ENCODE data around the gene ERBB4.
A peak's percentile ranks its signal among the peaks of the same experiment; 100 is the strongest.

Gene ERBB4

DNA sequence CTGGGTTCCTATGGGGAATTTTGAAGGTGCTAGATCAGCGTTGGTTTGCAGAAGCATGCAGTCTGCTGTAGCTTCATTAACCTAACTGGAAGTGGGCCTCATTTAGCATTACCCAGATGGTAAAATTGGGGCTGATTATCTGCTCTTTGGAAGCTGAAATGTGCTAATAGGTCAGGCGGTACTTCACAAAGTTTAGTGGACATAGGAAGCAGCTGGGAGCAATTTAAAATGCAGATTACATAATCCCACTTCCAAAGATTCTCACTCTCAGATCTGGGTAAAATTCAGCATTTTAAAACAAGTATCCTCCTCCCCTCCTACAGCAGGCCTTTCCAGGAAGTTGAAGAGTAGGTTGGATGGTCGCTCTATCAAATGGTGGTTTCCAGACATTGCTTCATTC is 1075.2 kb downstream of the ERBB4 start:
- Histone ChIP-seq H3K4me2 (no peak overlapping the region), H3K36me3 (ENCODE audit: insufficient read depth) (no peaks in the 10 kb centered on the region), H3K4me1 (ENCODE audit: low read depth, poor library complexity, severe bottlenecking) (no peaks in the 10 kb centered on the region), H3K27me3 (ENCODE audit: insufficient read depth, low read depth) (no peaks in the 10 kb centered on the region), H3K27ac (no peak overlapping the region), H4K20me1 (ENCODE audit: insufficient read depth) (no peaks in the 10 kb centered on the region), H3K79me2 (ENCODE audit: insufficient read depth, low read depth) (no peaks in the 10 kb centered on the region), H3K4me3 (IDR thresholded peaks at IDR 0.05; ENCODE audit: insufficient read depth, low read depth, low read length) (no peak overlapping the region), H3K9ac (no peak overlapping the region), H2AFZ (ENCODE audit: low read depth) (no peak overlapping the region)
- TF ChIP-seq CTCF (conservative IDR thresholded peaks at IDR 0.05; ENCODE audit: low read depth, low read length), result no peak

DNA sequence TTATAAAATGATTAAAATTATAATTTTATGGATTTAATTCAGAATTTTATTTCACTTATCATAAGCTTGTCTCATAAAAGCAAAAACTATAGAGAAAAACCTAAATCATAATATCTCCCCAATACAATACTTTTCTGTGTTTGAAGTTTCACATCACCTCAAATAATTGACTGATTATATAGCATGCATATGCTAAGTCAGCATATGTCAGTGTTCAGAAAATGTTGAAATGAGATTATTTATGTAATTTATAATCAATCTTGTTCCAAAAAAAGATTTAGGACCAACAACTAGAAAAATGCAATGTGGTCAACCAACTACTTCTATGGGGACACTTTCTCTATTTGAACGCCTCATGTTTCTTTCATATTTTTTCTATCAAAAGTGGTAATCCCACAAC is 1079.6 kb downstream of the ERBB4 start:
- Histone ChIP-seq H3K27ac (no peak overlapping the region), H3K27me3 (ENCODE audit: insufficient read depth, low read depth) (no peaks in the 10 kb centered on the region), H4K20me1 (ENCODE audit: insufficient read depth) (no peaks in the 10 kb centered on the region), H3K36me3 (ENCODE audit: insufficient read depth) (no peaks in the 10 kb centered on the region), H3K9ac (no peak overlapping the region), H3K4me3 (IDR thresholded peaks at IDR 0.05; ENCODE audit: insufficient read depth, low read depth, low read length) (no peak overlapping the region), H3K79me2 (ENCODE audit: insufficient read depth, low read depth) (no peaks in the 10 kb centered on the region), H2AFZ (ENCODE audit: low read depth) (no peak overlapping the region), H3K4me2 (no peak overlapping the region), H3K4me1 (ENCODE audit: low read depth, poor library complexity, severe bottlenecking) (no peaks in the 10 kb centered on the region)
- no peak for TF ChIP-seq CTCF (conservative IDR thresholded peaks at IDR 0.05; ENCODE audit: low read depth, low read length)

GRCh38 chr2:211457325-211457724 is 1081.3 kb downstream of the ERBB4 start:
- H2AFZ ChIP-seq (ENCODE audit: low read depth), result no peak overlapping the region
- H3K27me3 ChIP-seq (ENCODE audit: insufficient read depth, low read depth), result no peaks in the 10 kb centered on the region
- no peak overlapping the region for H3K27ac ChIP-seq
- H3K9ac ChIP-seq, result no peak overlapping the region
- no peaks in the 10 kb centered on the region for H3K36me3 ChIP-seq (ENCODE audit: insufficient read depth)
- no peaks in the 10 kb centered on the region for H3K4me1 ChIP-seq (ENCODE audit: low read depth, poor library complexity, severe bottlenecking)
- no peaks in the 10 kb centered on the region for H3K79me2 ChIP-seq (ENCODE audit: insufficient read depth, low read depth)
- no peak for TF ChIP-seq CTCF (conservative IDR thresholded peaks at IDR 0.05; ENCODE audit: low read depth, low read length)
- no peaks in the 10 kb centered on the region for H4K20me1 ChIP-seq (ENCODE audit: insufficient read depth)
- no peak overlapping the region for H3K4me3 ChIP-seq (IDR thresholded peaks at IDR 0.05; ENCODE audit: insufficient read depth, low read depth, low read length)
- no peak overlapping the region for H3K4me2 ChIP-seq

DNA sequence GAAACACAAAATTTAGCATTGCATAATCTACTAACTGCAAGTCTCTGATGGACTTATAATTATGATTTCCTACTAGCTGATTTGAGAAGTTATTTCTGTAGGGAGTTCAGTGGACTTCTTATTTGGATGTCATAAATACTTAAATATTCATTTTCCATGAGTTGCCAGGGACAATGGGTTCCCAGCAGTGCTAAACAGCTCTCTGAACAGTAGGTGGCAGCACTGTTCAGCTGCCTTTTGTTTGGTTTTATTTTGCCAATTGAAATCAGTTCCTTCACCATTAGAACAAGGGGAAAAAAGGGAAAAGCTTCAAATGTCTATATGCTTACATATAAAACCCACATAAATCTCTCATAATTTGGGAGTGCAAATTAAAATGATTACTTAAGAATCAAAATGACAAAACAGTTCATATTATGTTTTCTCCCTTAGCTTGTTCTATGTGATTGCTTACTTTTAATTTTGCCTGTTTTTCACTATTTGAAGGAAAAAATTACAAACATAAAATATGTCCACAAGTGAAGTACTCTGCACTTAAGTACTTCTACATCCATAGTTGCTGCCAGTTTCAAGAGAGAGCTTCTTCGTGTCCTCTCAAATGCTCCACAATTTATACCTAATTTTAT is 1083.3 kb downstream of the ERBB4 start:
- Histone ChIP-seq H3K79me2 (ENCODE audit: insufficient read depth, low read depth) (no peaks in the 10 kb centered on the region), H3K4me3 (IDR thresholded peaks at IDR 0.05; ENCODE audit: insufficient read depth, low read depth, low read length) (no peak overlapping the region), H3K27ac (no peak overlapping the region), H3K4me2 (no peak overlapping the region), H4K20me1 (ENCODE audit: insufficient read depth) (no peaks in the 10 kb centered on the region), H3K4me1 (ENCODE audit: low read depth, poor library complexity, severe bottlenecking) (no peaks in the 10 kb centered on the region), H3K27me3 (ENCODE audit: insufficient read depth, low read depth) (no peaks in the 10 kb centered on the region), H3K9ac (no peak overlapping the region), H3K36me3 (ENCODE audit: insufficient read depth) (no peaks in the 10 kb centered on the region), H2AFZ (ENCODE audit: low read depth) (no peak overlapping the region)
- peak; percentile 91 for TF ChIP-seq CTCF (conservative IDR thresholded peaks at IDR 0.05; ENCODE audit: low read depth, low read length)

Data from KMS-11 (cell line).